ENCODE results near the gene CFAP157.

CFAP157 gene

DNA sequence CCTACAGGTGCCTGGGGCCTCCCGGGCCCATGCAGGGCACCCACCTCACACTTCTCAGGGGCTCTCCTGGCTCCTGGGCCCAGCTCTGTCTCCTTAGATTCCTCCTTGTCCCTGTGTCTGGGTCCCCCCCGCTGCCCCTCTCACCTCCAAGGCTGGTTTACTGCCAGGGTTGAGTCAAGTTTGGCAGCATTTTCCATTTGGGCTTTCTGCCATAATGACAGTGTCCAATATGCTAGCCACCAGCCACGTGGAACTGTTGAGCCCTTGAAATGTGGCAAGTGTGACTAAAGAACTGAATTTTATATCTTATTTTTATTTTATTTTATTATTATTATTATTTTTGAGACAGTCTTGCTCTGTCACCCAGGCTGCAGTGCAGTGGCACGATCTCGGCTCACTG is 11.0 kb downstream of the CFAP157 start:
- no peak for DNase-seq
- Histone ChIP-seq H3K27ac (no peak overlapping the region), H3K36me3 (no peaks in the 10 kb centered on the region), H3K27me3 (ENCODE audit: insufficient read depth, low read depth, severe bottlenecking) (no peaks in the 10 kb centered on the region), H3K4me3 (ENCODE audit: low read depth, low read length) (no peak overlapping the region), H3K9me3 (ENCODE audit: severe bottlenecking) (no peaks in the 10 kb centered on the region)
- TF ChIP-seq, protein P1, sequence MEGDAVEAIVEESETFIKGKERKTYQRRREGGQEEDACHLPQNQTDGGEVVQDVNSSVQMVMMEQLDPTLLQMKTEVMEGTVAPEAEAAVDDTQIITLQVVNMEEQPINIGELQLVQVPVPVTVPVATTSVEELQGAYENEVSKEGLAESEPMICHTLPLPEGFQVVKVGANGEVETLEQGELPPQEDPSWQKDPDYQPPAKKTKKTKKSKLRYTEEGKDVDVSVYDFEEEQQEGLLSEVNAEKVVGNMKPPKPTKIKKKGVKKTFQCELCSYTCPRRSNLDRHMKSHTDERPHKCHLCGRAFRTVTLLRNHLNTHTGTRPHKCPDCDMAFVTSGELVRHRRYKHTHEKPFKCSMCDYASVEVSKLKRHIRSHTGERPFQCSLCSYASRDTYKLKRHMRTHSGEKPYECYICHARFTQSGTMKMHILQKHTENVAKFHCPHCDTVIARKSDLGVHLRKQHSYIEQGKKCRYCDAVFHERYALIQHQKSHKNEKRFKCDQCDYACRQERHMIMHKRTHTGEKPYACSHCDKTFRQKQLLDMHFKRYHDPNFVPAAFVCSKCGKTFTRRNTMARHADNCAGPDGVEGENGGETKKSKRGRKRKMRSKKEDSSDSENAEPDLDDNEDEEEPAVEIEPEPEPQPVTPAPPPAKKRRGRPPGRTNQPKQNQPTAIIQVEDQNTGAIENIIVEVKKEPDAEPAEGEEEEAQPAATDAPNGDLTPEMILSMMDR (IDR thresholded peaks at IDR 0.05; ENCODE audit: low read depth, low read length): no peak

- Histone ChIP-seq H3K36me3 (no peaks in the 10 kb centered on the region), H3K9me3 (ENCODE audit: severe bottlenecking) (no peaks in the 10 kb centered on the region), H3K27ac (no peak overlapping the region), H3K27me3 (ENCODE audit: insufficient read depth, low read depth, severe bottlenecking) (no peaks in the 10 kb centered on the region), H3K4me3 (ENCODE audit: low read depth, low read length) (no peak overlapping the region)
- no peak for DNase-seq
- TF ChIP-seq, protein P1 (IDR thresholded peaks at IDR 0.05; ENCODE audit: low read depth, low read length): no peak
These were observed 13.5 kb downstream of the CFAP157 start for GRCh38 chr9:127720031-127720864.

GRCh38 chr9:127720865-127721227 is 14.1 kb downstream of the CFAP157 start:
- no peaks in the 10 kb centered on the region for H3K9me3 ChIP-seq (ENCODE audit: severe bottlenecking)
- H3K4me3 ChIP-seq (ENCODE audit: low read depth, low read length): no peak overlapping the region
- H3K36me3 ChIP-seq: no peaks in the 10 kb centered on the region
- no peak overlapping the region for H3K27ac ChIP-seq
- DNase-seq: no peak
- H3K27me3 ChIP-seq (ENCODE audit: insufficient read depth, low read depth, severe bottlenecking): no peaks in the 10 kb centered on the region
- TF ChIP-seq, protein P1 (IDR thresholded peaks at IDR 0.05; ENCODE audit: low read depth, low read length): no peak

GRCh38 chr9:127721391-127721821 is 14.6 kb downstream of the CFAP157 start:
- no peak overlapping the region for H3K4me3 ChIP-seq (ENCODE audit: low read depth, low read length)
- H3K27ac ChIP-seq: no peak overlapping the region
- TF ChIP-seq, protein P1 (IDR thresholded peaks at IDR 0.05; ENCODE audit: low read depth, low read length): no peak
- no peaks in the 10 kb centered on the region for H3K9me3 ChIP-seq (ENCODE audit: severe bottlenecking)
- H3K27me3 ChIP-seq (ENCODE audit: insufficient read depth, low read depth, severe bottlenecking): no peaks in the 10 kb centered on the region
- H3K36me3 ChIP-seq: no peaks in the 10 kb centered on the region
- no peak for DNase-seq

- peak; percentile 49 for DNase-seq
These were observed 15.4 kb downstream of the CFAP157 start for GRCh38 chr9:127722055-127722745.

More at GRCh38 chr9:127722055-127722745, 15.4 kb downstream of the CFAP157 start:
- TF ChIP-seq, protein P1 (IDR thresholded peaks at IDR 0.05; ENCODE audit: low read depth, low read length): 0 out of 2 replicates have a peak, but pooled peaks have one; percentile 10
- no peak overlapping the region for H3K4me3 ChIP-seq (ENCODE audit: low read depth, low read length)
- H3K27ac ChIP-seq: no peak overlapping the region
- H3K27me3 ChIP-seq (ENCODE audit: insufficient read depth, low read depth, severe bottlenecking): no peaks in the 10 kb centered on the region
- H3K9me3 ChIP-seq (ENCODE audit: severe bottlenecking): no peaks in the 10 kb centered on the region
- H3K36me3 ChIP-seq: no peaks in the 10 kb centered on the region

Data from WERI-Rb-1 (cell line).